Epithelial cell of esophagus (primary cell): ENCODE results near the gene METTL24.
A peak's percentile ranks its signal among the peaks of the same experiment; 100 is the strongest.

ENCODE experiments used
- DNase-seq: peaks from one replicate; pipeline ENCODE4 v3.0.0; 2010; ENCODE audit warnings: low read depth
- H3K4me3 ChIP-seq: 2 replicates; pipeline ENCODE4 v1.5.1; 2011; ENCODE audit warnings: mild to moderate bottlenecking, low read length, control low read depth
- CTCF ChIP-seq: IDR thresholded peaks from 2 replicates; pipeline ENCODE4 v1.5.1; 2011; ENCODE audit warnings: low read depth, mild to moderate bottlenecking, low read length, control low read depth, inconsistent platforms; ENCODE audit not compliant: insufficient read depth; ENCODE audit errors: missing control alignments

The METTL24 gene

GRCh38 chr6:110232450-110232849 lies 125.7 kb downstream of the METTL24 start:
- DNase-seq: no peak
- H3K4me3 ChIP-seq: no peak overlapping the region
- TF ChIP-seq CTCF: no peak

DNA sequence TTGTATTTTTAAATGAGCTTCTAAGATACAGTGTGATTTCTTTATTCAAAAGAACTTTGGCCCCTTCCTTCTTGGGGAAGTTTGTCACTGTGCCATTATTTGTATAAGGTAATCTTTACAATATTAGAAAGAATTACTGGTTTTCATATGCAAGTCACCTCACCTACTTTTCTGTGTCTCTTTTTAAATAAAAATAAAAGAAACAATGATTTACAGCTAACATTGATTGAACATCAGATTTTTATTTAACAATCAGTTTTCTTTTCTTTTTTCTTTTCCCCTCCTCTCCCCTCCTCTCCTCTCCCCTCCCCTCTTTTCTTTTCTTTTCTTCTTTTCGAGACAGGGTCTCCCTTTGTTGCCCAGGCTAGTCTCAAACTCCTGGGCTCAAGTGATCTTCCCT lies 131.9 kb downstream of the METTL24 start:
- no peak for TF ChIP-seq CTCF
- DNase-seq: no peak
- H3K4me3 ChIP-seq: no peak overlapping the region

GRCh38 chr6:110221738-110222137 lies 136.4 kb downstream of the METTL24 start:
- no peak for DNase-seq
- no peak for TF ChIP-seq CTCF
- no peak overlapping the region for H3K4me3 ChIP-seq

GRCh38 chr6:110217266-110217665 lies 140.9 kb downstream of the METTL24 start:
- no peak for TF ChIP-seq CTCF
- H3K4me3 ChIP-seq: no peak overlapping the region
- peak; percentile 39 for DNase-seq

- H3K4me3 ChIP-seq: no peak overlapping the region
- no peak for TF ChIP-seq CTCF
- DNase-seq: no peak
Measured at GRCh38 chr6:110216140-110216539, 142.0 kb downstream of the METTL24 start.

- TF ChIP-seq CTCF: no peak
- H3K4me3 ChIP-seq: no peak overlapping the region
- no peak for DNase-seq
Measured at GRCh38 chr6:110214338-110214737, 143.8 kb downstream of the METTL24 start.

DNA sequence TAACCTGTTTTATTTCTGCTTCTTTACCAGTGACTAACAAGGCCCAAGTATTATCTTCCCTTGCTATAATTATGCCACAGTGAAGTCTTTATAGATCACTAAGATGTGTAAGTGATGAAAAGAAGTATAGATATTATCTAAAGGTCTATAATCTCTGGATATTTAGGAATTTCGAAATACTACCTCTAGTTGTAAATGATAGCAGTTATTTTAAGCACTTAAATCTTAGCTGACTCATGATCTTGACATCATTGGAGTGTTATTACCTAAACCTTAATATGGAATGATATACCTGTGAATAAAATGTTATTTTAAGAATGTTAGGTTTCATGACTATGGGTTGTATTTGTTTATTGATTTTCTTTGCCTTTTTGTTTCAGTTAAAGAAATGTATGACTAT lies 146.4 kb downstream of the METTL24 start:
- H3K4me3 ChIP-seq: no peak overlapping the region
- DNase-seq: no peak
- no peak for TF ChIP-seq CTCF
